Body of pancreas (tissue), 4 donors: ENCODE measurements around the gene DDX1.

Experiments used
- CTCF ChIP-seq, 7 experiments: fragments of 450-650 bp in 4 of 7; fragments of 200-600 bp in 3 of 7; sonication (generic) in 3 of 7; IDR thresholded peaks; one replicate each; pipeline ENCODE4 v1.5.1; 2016 to 2019; ENCODE audit warnings: antibody characterized with exemption in 7 of 7
- POLR2A ChIP-seq, 3 donors: fragments of 450-650 bp; IDR thresholded peaks; one replicate each; pipeline ENCODE4 v1.6.1; 2016; ENCODE audit warnings: antibody characterized with exemption in 3 of 3, mild to moderate bottlenecking in 2 of 3

DNA sequence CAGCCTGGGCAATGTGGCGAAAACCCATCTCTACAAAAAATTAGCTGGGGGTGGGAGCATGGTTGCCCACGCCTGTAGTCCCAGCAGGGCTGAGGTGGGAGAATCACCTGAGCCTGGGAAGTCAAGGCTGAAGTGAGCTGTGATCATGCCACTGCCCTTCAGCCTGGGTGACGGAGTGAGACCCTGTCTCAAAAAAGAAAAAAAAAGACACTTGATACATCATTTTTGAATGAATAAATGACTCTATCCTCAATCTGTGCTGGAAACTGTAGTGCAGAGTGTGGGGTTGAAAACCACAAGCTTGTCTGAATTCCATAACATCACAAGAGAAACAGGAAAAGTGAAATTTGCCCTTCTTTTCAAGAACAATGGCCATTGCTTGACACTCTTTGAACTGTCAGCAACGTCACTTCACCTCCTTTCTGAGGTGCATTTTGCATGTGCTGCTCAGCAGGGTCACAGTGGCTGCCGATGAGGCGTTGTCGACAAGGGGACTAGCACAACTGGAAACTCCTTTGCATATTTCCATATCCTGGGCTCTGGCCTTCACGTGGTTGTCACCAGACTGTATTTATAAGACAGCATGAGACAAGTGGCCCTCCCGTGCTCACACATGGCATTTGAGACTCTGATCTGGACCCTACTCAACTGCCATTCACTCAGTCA, 54.2 kb downstream of the DDX1 start:
- TF ChIP-seq CTCF (IDR thresholded peaks at IDR 0.05) (no peak), POLR2A (IDR thresholded peaks at IDR 0.05) (no peak)
